ENCODE data around the gene TBX3.

The TBX3 gene

DNA sequence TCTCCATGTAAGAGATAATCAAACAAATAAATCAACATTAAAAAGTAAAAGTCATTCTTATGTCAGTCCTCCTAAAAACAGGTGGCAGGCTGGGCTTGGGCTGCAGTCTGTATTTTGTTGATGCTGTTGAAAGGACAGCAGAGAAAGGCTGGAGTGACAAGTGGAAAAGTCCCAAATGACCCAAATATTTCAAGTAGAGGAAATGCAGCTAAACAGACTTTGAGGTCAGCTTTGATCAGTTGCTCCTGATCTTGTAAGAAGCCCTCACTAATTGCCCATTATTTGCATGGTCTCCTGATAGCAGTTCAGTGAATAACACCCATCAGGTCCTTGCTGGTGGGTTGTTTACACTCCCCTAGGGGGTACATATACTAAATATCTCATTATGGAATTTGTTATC is 24.9 kb downstream of the TBX3 start:
- CTCF ChIA-PET: no interaction called here
- no peak for DNase-seq (ENCODE audit: low spot score)
- no peak overlapping the region for H3K27ac ChIP-seq
- POLR2A ChIA-PET (ENCODE audit: low non-redundant PET): no interaction called here
- TF ChIP-seq, protein P1, sequence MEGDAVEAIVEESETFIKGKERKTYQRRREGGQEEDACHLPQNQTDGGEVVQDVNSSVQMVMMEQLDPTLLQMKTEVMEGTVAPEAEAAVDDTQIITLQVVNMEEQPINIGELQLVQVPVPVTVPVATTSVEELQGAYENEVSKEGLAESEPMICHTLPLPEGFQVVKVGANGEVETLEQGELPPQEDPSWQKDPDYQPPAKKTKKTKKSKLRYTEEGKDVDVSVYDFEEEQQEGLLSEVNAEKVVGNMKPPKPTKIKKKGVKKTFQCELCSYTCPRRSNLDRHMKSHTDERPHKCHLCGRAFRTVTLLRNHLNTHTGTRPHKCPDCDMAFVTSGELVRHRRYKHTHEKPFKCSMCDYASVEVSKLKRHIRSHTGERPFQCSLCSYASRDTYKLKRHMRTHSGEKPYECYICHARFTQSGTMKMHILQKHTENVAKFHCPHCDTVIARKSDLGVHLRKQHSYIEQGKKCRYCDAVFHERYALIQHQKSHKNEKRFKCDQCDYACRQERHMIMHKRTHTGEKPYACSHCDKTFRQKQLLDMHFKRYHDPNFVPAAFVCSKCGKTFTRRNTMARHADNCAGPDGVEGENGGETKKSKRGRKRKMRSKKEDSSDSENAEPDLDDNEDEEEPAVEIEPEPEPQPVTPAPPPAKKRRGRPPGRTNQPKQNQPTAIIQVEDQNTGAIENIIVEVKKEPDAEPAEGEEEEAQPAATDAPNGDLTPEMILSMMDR (conservative IDR thresholded peaks at IDR 0.05; ENCODE audit: low read depth): no peak

DNA sequence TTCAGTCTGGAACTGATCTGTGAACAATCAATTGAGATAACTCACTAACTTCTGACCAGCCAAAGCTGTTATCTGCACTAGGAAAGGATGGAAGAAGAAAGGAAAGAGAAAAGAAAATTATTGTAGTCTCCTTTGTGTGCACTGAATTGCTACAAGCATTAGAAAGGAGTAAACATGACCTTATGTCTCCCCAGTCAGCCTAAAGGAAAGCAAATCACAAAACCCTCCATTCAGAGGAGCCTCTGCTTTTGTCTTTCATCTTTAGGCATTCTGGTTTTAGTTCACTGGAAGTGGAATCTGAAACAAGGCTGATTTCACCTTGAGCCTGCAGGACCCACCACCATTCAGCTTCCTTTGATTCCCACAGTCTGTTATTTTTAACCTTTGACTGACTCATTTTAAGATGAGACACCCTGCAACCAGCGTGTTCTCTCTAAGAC is 26.0 kb downstream of the TBX3 start:
- no peak for DNase-seq (ENCODE audit: low spot score)
- H3K27ac ChIP-seq: no peak overlapping the region
- ChIA-PET POLR2A (ENCODE audit: low non-redundant PET) (no interaction called here), CTCF (no interaction called here)
- TF ChIP-seq, protein P1 (conservative IDR thresholded peaks at IDR 0.05; ENCODE audit: low read depth): no peak

DNA sequence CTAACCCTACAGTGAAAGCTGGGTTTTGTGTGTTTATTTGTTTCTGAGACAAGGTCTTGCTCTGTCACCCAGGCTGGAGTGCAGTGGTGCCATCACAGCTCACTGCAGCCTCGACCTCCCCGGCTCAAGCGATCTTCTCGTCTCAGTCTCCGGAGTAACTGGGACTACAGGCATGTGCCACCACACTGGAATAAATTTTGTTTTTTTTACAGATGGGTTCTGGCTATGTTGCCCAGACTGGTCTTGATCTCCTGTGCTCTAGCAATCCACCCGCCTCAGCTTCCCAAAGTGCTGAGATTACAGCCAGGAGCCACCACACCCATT is 26.4 kb downstream of the TBX3 start:
- TF ChIP-seq, protein P1 (conservative IDR thresholded peaks at IDR 0.05; ENCODE audit: low read depth): no peak
- POLR2A ChIA-PET (ENCODE audit: low non-redundant PET): no interaction called here
- CTCF ChIA-PET: interaction anchor here (0.7 kb wide), 1 partner anchor 1054 kb away, joined by 3 read pairs; no protein-coding TSS in a partner anchor
- no peak overlapping the region for H3K27ac ChIP-seq
- no peak for DNase-seq (ENCODE audit: low spot score)

DNA sequence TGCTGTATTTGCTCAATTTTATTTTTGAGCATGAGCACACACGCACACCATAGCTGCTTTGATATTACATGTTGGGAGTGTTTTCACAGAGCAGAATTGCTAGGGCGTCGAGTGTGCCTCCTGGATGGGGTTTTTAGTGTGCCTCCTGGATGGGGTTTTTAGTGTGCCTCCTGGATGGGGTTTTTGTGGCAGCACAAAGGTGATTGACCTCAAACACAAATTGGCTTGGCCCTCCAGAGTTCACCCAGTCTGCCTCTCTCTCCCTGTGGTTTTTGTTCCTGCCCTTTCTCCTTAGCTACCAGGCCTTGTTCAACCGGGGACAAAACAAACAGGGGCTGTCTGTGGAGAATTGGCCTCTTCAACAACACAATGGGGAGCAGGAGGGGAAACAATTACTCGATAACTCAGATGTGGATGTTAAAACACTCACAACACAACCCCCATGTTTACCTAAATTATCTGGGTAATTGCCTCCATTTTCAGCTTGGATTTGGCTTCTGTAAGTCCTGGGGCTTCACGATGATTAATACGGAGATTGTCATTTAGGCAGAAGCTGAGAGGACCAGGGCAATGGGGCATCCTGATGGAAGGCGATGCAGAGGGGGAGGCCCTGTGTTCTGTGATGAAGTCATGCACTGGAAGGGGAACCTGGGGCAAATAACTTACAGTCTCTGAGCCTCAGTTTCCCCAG is 26.9 kb downstream of the TBX3 start:
- POLR2A ChIA-PET (ENCODE audit: low non-redundant PET): no interaction called here
- CTCF ChIA-PET: interaction anchor here (0.7 to 1.0 kb wide), 2 partner anchors 31 to 1055 kb away, joined by 3 read pairs; no protein-coding TSS in a partner anchor
- no peak overlapping the region for H3K27ac ChIP-seq
- DNase-seq (ENCODE audit: low spot score): no peak
- TF ChIP-seq, protein P1 (conservative IDR thresholded peaks at IDR 0.05; ENCODE audit: low read depth): no peak

DNA sequence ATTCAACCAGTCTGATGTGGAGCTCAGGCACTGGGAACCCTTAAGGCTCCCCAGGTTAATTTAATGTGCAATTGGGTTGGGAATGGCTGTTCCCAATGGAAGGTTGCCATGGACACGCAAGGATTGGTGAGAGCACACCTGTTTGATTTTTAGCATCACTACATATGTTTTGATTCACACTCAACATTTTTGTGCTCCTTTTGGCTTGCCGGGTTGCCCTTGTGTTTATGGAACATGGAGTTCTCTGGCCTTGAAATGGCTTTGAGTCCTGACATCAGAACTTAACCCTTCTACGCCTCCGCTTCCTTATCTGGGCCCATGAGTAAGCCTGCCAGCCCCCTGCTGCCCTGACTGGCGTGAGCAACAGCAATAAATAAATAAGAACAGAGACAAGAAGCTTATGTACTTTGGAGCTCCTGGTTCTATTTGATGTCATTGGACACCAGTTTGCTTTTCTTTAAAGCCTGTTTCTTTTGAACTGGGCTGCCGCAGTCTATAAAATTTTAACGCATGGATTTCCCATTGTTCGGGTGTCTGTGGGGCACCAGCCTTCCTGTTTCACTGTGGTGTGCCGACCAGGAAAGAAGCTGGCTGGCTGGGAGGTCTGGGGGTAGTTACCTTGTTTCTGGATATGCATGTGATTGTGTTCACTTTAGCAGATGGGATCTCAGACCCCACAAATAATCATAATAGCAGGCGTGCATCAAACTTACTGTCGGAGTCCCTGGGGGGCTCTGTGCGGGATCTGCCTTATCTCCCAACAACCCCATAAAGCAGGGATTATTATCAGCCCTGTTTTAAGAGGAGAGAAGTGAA is 27.8 kb downstream of the TBX3 start:
- CTCF ChIA-PET: interaction anchor here (1.0 kb wide), 1 partner anchor 31 kb away, joined by 3 read pairs; no protein-coding TSS in a partner anchor
- no peak overlapping the region for H3K27ac ChIP-seq
- POLR2A ChIA-PET (ENCODE audit: low non-redundant PET): no interaction called here
- no peak for DNase-seq (ENCODE audit: low spot score)
- TF ChIP-seq, protein P1 (conservative IDR thresholded peaks at IDR 0.05; ENCODE audit: low read depth): no peak

DNA sequence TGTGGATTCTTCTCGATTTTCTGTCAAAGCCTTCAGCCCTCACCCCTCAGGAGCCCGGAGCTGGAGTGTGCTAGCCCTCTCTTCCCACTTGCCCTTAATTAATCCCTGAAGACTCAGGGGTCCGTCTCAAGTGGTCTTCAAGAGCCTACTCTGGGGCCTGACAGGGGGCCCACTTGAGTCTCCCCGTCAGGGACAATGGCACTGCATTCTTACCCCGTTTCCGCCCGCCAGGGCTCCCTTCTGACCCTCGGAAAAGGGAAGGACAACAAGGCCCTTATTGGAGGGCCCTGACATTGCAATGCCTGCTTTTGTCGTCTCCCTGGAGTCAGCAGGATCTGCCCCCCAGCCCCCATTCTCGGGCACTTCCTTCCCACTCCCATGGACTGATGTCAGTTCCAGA is 34.4 kb downstream of the TBX3 start:
- TF ChIP-seq, protein P1 (conservative IDR thresholded peaks at IDR 0.05; ENCODE audit: low read depth): no peak
- H3K27ac ChIP-seq: no peak overlapping the region
- POLR2A ChIA-PET (ENCODE audit: low non-redundant PET): no interaction called here
- CTCF ChIA-PET: interaction anchor here (0.6 kb wide), 1 partner anchor 16 kb away, joined by 3 read pairs; no protein-coding TSS in a partner anchor
- no peak for DNase-seq (ENCODE audit: low spot score)
